Loucy (cell line): ENCODE measurements around the gene SIL1.

Experiments
- H2AFZ ChIP-seq: fragments of 200-600 bp; sonication (generic); 2 replicates; pipeline ENCODE4 v1.6.0; 2016; ENCODE audit warnings: antibody characterized with exemption, mild to moderate bottlenecking, low read length, moderate library complexity
- H3F3A ChIP-seq: fragments of 200-600 bp; 2 replicates; pipeline ENCODE4 v1.6.0; 2016; ENCODE audit warnings: antibody characterized with exemption, low read depth, mild to moderate bottlenecking
- H3K27me3 ChIP-seq: fragments of 200-600 bp; sonication (generic); 2 replicates; pipeline ENCODE4 v1.6.1; 2014; ENCODE audit warnings: low read length, mild to moderate bottlenecking; ENCODE audit not compliant: insufficient read depth, poor library complexity, severe bottlenecking
- H3K36me3 ChIP-seq: fragments of 200-600 bp; sonication (generic); 2 replicates; pipeline ENCODE4 v1.6.1; 2016; ENCODE audit warnings: low read length; ENCODE audit not compliant: insufficient read depth
- H3K4me1 ChIP-seq: fragments of 200-600 bp; sonication (generic); 2 replicates; pipeline ENCODE4 v1.5.1; 2014; ENCODE audit warnings: low read length, mild to moderate bottlenecking; ENCODE audit not compliant: insufficient read depth, poor library complexity, severe bottlenecking
- H3K4me2 ChIP-seq: fragments of 200-600 bp; sonication (generic); 2 replicates; pipeline ENCODE4 v1.6.0; 2014; ENCODE audit warnings: antibody characterized with exemption, low read length, low read depth, mild to moderate bottlenecking; ENCODE audit not compliant: poor library complexity, severe bottlenecking
- H3K4me3 ChIP-seq: fragments of 200-600 bp; sonication (generic); 2 replicates; pipeline ENCODE4 v1.5.1; 2014; ENCODE audit warnings: low read length, mild to moderate bottlenecking, mixed read lengths; ENCODE audit not compliant: poor library complexity, severe bottlenecking
- H3K79me2 ChIP-seq: fragments of 200-600 bp; sonication (generic); 2 replicates; pipeline ENCODE4 v1.6.1; 2014; ENCODE audit warnings: low read length; ENCODE audit not compliant: insufficient read depth
- H3K9ac ChIP-seq: fragments of 200-600 bp; sonication (generic); 2 replicates; pipeline ENCODE4 v1.6.0; 2014; ENCODE audit warnings: mild to moderate bottlenecking, low read depth, low read length, moderate library complexity; ENCODE audit not compliant: poor library complexity, severe bottlenecking
- H3K9me2 ChIP-seq: fragments of 200-600 bp; sonication (generic); replicated peaks from 2 replicates; pipeline ENCODE4 v1.6.1; 2016; ENCODE audit warnings: low read depth, low read length, mixed read lengths
- H3K9me3 ChIP-seq: fragments of 200-600 bp; sonication (generic); 2 replicates; pipeline ENCODE4 v1.6.1; 2014; ENCODE audit warnings: mild to moderate bottlenecking, antibody characterized with exemption, low read length, low read depth; ENCODE audit not compliant: insufficient read depth
- H4K20me1 ChIP-seq: fragments of 200-600 bp; sonication (generic); 2 replicates; pipeline ENCODE4 v1.6.0; 2014; ENCODE audit warnings: antibody characterized with exemption, low read length, mild to moderate bottlenecking; ENCODE audit not compliant: insufficient read depth, poor library complexity, severe bottlenecking
- EZH2phosphoT487 ChIP-seq: fragments of 200-600 bp; IDR thresholded peaks from 2 replicates; pipeline ENCODE4 v1.6.1; 2018; ENCODE audit warnings: antibody characterized with exemption, mild to moderate bottlenecking, moderate library complexity, borderline replicate concordance
- TF ChIP-seq, protein P1 (sequence below): fragments of 200-600 bp; sonication (generic); conservative IDR thresholded peaks from 2 replicates; pipeline ENCODE4 v1.5.1; 2014; ENCODE audit warnings: mild to moderate bottlenecking, antibody characterized with exemption, low read length

SIL1 gene

DNA sequence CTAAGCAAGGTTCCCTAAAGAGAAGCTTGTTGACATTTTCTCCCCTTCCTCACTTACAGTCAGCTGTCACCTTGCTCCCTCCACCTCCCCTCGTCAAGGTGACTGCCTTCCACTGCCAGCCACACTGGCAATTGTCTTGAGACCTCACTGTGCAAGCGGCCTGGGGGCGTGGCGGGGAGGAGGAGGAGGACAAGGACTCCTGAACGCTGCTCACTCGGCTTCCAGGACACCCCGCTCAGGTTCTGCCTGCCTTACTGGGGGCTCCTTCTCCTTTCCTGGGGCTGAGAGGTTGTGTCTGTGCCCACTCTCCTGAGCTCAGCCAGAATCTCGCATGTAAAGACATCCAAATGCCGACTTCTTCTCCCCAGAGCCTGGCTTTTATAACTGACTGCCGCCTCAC, 262.7 kb downstream of the SIL1 start:
- Histone ChIP-seq H3F3A (no peaks in the 10 kb centered on the region), H2AFZ (no peak overlapping the region), H3K79me2 (no peaks in the 10 kb centered on the region), H3K9ac (no peak overlapping the region), H3K9me3 (no peaks in the 10 kb centered on the region), H3K27me3 (no peaks in the 10 kb centered on the region), H3K4me3 (no peak overlapping the region), H3K36me3 (peaks cover 31% of the 10 kb centered on the region; the same call in 1 of the 2 replicates), H4K20me1 (no peaks in the 10 kb centered on the region), H3K4me1 (peaks cover 3% of the 10 kb centered on the region), H3K9me2 (no peaks in the 10 kb centered on the region), H3K4me2 (no peak overlapping the region)
- TF ChIP-seq EZH2phosphoT487: no peak
- TF ChIP-seq, protein P1, sequence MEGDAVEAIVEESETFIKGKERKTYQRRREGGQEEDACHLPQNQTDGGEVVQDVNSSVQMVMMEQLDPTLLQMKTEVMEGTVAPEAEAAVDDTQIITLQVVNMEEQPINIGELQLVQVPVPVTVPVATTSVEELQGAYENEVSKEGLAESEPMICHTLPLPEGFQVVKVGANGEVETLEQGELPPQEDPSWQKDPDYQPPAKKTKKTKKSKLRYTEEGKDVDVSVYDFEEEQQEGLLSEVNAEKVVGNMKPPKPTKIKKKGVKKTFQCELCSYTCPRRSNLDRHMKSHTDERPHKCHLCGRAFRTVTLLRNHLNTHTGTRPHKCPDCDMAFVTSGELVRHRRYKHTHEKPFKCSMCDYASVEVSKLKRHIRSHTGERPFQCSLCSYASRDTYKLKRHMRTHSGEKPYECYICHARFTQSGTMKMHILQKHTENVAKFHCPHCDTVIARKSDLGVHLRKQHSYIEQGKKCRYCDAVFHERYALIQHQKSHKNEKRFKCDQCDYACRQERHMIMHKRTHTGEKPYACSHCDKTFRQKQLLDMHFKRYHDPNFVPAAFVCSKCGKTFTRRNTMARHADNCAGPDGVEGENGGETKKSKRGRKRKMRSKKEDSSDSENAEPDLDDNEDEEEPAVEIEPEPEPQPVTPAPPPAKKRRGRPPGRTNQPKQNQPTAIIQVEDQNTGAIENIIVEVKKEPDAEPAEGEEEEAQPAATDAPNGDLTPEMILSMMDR: no peak

DNA sequence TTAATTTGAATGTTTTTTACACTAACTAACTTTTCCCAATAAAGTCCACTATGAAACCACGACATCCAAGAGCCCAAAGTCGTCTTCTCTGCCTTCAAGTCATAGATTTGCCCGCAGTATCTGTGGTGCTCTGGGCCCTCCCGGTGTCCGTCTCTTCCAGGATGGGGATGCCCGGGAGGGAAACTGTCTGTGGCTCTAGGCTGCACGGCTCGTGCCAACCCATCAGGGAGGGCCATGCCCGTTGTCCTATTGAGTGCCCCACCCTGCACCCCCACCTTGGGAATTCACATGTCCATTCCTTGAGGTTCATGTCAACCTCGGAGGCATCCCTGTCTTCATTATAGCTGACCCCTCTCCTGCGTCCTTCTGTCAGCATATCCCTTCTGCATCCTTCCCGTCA, 263.2 kb downstream of the SIL1 start:
- Histone ChIP-seq H3K4me3 (no peak overlapping the region), H3K4me1 (no peaks in the 10 kb centered on the region), H3F3A (no peaks in the 10 kb centered on the region), H3K9me3 (no peaks in the 10 kb centered on the region), H3K36me3 (peaks cover 33% of the 10 kb centered on the region; the same call in 1 of the 2 replicates), H3K27me3 (no peaks in the 10 kb centered on the region), H2AFZ (no peak overlapping the region), H4K20me1 (no peaks in the 10 kb centered on the region), H3K9ac (no peak overlapping the region), H3K9me2 (no peaks in the 10 kb centered on the region), H3K79me2 (no peaks in the 10 kb centered on the region), H3K4me2 (no peak overlapping the region)
- TF ChIP-seq, protein P1: no peak

DNA sequence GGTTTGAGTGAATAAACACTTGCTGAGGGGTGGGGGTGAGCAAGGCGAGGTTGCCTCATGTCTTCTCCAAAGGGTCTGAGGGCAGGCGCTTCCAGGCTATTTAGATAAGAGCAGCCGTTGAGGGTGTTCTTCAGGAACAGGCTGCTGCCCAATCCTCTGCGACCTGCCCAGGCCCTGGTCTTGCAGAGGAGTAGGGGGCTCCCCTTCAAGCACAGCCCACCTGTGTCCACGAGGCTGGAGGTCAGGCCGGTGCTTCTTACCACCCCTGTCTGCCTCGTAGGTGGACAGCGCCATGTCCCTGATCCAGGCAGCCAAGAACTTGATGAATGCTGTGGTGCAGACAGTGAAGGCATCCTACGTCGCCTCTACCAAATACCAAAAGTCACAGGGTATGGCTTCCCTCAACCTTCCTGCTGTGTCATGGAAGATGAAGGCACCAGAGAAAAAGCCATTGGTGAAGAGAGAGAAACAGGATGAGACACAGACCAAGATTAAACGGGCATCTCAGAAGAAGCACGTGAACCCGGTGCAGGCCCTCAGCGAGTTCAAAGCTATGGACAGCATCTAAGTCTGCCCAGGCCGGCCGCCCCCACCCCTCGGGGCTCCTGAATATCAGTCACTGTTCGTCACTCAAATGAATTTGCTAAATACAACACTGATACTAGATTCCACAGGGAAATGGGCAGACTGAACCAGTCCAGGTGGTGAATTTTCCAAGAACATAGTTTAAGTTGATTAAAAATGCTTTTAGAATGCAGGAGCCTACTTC, 264.5 kb downstream of the SIL1 start:
- no peaks in the 10 kb centered on the region for H3K9me2 ChIP-seq
- no peak for TF ChIP-seq EZH2phosphoT487
- TF ChIP-seq, protein P1: no peak
- H3K79me2 ChIP-seq: no peaks in the 10 kb centered on the region
- H3K4me1 ChIP-seq: no peaks in the 10 kb centered on the region
- no peaks in the 10 kb centered on the region for H4K20me1 ChIP-seq
- H3K27me3 ChIP-seq: no peaks in the 10 kb centered on the region
- H3K36me3 ChIP-seq: peaks cover 43% of the 10 kb centered on the region; the same call in 1 of the 2 replicates
- H3K9ac ChIP-seq: no peak overlapping the region
- H3F3A ChIP-seq: no peaks in the 10 kb centered on the region
- no peak overlapping the region for H3K4me3 ChIP-seq
- no peak overlapping the region for H2AFZ ChIP-seq
- H3K4me2 ChIP-seq: no peak overlapping the region
- H3K9me3 ChIP-seq: no peaks in the 10 kb centered on the region
